Colon (tissue), 2 donors: ENCODE data around the gene ZNF367.

Source experiments
- FAIRE-seq: peaks from 2 replicates; lab custom pipeline; 2012; peaks lifted over from hg19 to GRCh38; lab: Jason Lieb, UNC
- donor health status: control.
- donor health status: control.

ZNF367 gene

DNA sequence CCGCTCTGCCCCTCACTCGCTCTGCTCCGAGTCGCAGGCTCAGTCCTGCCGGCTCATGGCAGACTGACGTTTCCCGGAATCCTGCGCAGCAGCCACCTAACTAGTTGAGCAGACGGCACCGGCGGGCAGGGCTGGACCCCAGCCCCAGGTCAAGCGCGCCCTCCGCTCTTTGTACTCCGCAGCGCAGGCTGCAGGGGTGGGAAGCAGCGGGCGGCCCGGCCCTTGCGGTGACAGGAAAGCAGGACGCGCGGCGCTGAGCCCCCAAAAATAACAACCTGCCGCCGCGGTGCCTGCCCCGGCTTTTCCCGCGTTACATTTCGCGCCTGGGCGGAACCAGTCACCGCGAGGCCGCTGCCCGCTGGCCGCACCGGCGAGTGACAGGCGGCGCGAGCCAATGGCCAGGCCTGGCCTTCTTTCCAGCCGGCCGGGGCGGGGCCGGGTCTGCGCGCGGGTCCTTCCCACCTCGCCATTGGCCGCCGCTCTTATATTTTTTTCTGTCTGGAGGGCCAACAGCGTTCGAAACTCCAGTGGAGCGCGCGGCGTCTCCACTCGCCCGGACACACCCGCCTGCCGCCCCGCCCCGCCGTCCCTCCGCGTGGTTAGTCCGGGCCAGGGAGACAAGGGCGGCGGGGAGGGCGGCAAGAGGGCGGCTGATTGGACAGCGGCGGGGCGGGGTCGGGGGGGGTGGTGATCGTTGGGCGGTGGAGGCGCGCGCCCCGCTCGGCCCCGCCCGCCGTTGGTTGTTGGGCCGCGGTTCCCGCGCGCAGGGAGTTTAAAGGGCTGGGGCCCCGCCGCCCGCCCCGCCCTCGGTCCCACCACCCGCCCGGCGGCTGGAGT, at the start of gene ZNF367:
TSS of gene ZNF367 (minus strand) at position 288 of the 837 bp plus-strand sequence. CDS start 338 bp downstream, outside the sequence.
- FAIRE-seq, result no peak

GRCh38 chr9:96467784-96468183, 49.6 kb upstream of the ZNF367 start:
- FAIRE-seq, result no peak

- no peak for FAIRE-seq
Measured at GRCh38 chr9:96464426-96464825, 46.3 kb upstream of the ZNF367 start.

- no peak for FAIRE-seq
Measured at GRCh38 chr9:96462541-96462940, 44.4 kb upstream of the ZNF367 start.

DNA sequence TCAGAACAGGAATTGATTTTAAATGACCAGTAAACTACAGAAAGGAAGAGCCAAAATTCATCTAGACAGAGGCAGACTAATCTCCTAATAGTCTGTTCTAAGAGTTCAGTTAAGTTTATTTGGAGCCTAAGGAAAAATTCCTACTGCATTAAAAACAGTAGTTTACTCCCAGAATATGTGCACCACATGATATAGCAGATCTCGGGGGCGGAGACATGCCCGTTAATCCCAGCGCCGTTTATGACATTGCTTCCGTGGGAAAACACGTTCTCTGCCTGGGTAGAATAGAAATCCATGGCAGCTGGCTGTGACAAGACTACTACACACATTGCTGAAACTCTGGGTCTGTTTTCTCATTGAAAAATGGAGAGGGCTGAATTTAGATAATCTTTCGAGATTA, 43.2 kb upstream of the ZNF367 start:
- no peak for FAIRE-seq

- no peak for FAIRE-seq
Measured at GRCh38 chr9:96460882-96461281, 42.7 kb upstream of the ZNF367 start.

GRCh38 chr9:96460470-96460869, 42.3 kb upstream of the ZNF367 start:
- no peak for FAIRE-seq

GRCh38 chr9:96459268-96460007, 41.3 kb upstream of the ZNF367 start:
- no peak for FAIRE-seq

- FAIRE-seq, result no peak
Measured at GRCh38 chr9:96458226-96458625, 40.1 kb upstream of the ZNF367 start.

DNA sequence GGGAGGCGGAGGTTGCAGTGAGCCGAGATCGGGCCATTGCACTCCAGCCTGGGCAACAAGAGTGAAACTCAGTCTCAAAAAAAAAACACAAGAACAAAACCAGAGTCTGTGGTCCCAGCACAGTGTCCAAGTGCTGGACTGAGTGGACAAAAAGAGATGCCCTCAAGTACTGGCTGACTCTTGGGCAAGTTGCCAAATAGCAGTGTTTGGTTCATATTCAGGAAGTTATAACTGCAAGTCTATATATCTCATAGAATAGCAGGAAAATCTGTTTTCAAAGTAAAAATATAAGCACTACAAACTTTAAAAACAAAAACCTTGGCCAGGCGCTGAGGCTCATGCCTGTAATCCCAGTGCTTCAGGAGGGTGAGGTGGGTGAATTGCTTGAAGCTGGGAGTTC, 39.1 kb upstream of the ZNF367 start:
- FAIRE-seq, result no peak

- FAIRE-seq, result no peak
Measured at GRCh38 chr9:96453625-96454024, 35.5 kb upstream of the ZNF367 start.

GRCh38 chr9:96450613-96451528, 32.7 kb upstream of the ZNF367 start:
- no peak for FAIRE-seq

GRCh38 chr9:96449845-96450612, 31.9 kb upstream of the ZNF367 start, which contains the start of gene HABP4:
Gene HABP4 (plus strand): TSS chr9:96450169. CDS start chr9:96450280, 111 bp downstream.
- FAIRE-seq, result no peak

GRCh38 chr9:96449523-96449844, 31.3 kb upstream of the ZNF367 start:
- no peak for FAIRE-seq

- no peak for FAIRE-seq
Measured at GRCh38 chr9:96448546-96449170, 30.5 kb upstream of the ZNF367 start.

GRCh38 chr9:96447406-96447805, 29.2 kb upstream of the ZNF367 start:
- no peak for FAIRE-seq

- no peak for FAIRE-seq
Measured at GRCh38 chr9:96442491-96442890, 24.3 kb upstream of the ZNF367 start.

DNA sequence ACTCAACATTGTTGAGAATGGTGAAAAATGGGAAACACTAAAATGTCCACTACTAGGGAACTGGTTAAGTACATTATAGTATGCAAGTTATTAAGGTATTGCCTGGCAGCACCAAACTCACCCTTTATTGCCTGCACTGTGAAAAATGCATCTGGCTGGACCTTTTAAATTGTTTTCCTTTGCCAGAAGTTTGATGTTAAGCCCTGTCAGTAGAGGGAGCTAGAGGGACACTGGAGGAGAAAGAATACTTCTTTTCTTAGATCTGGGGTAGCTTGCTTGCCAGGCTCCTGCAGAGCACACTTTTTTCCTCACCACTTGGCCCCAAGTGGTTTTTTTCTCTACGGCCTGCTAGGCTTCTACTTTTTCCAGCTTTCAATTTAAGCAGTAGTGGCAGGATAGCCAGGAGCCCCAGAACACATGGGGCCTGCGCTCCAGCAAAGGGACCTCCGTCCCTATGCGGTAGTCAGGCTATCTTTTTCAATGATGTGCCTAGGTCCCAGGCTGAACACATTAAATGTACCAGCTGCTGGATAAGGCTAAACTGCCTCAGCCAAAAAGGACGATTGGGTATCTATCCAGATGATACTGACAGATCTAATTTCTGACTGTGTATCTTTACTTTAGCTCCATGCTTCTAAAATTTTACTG, 23.8 kb upstream of the ZNF367 start:
- FAIRE-seq, result no peak

DNA sequence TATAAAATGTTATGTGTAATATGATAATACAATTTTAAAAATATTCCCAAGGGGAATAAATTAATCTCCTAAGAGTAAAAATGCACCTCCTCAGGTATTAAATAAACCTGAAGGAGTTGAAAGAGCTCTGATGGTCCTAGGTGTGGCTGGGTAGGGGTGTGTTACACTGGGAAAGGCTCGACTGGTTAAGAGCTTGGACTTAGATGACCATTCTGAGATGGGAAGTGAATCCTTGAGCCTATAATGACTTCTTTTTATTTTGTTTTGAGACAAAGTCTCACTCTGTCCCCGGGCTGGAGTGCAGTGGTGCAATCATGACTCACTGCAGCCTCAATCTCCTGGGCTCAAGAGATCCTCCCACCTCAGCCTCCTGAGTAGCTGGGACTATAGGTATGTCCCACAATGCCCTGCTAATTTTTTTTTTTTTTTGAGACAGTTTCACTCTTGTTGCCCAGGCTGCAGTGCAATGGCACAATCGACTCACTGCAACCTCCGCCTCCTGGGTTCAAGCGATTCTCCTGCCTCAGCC, 22.6 kb upstream of the ZNF367 start:
- FAIRE-seq, result no peak

GRCh38 chr9:96437454-96437853, 19.3 kb upstream of the ZNF367 start:
- no peak for FAIRE-seq
